Heart left ventricle (tissue), 13 donors: ENCODE measurements around the gene PLEKHO2.

Experiments
- CTCF ChIP-seq, 12 donors: fragments of 200-600 bp; sonication (generic) in 4 of 12; IDR thresholded peaks; one replicate each; pipeline versions ENCODE4 v1.5.0 to v1.8.0; 2018 to 2022; ENCODE audit warnings: antibody characterized with exemption in 12 of 12, mild to moderate bottlenecking in 5 of 12
- POLR2A ChIP-seq, 2 donors: fragments of 450-650 bp; IDR thresholded peaks; one replicate each; pipeline ENCODE4 v1.6.1; 2017; ENCODE audit warnings: antibody characterized with exemption in 2 of 2, mild to moderate bottlenecking in 2 of 2, moderate library complexity in 2 of 2
- donor health status: ischemic (EF 13 %, LVEDD 7.1; RV severe dilation, severe dysfunction).
- donor health status: DM: no; HTN: yes; CAD: no.
- donor health status: DM: no; HTN: no; CAD: no.
- donor health status: ischemic (EF 25% LVEDD 6.9; RV normal size, moderate dysfunction).
- donor health status: ischemic (EF 25% LVEDD 5.7; RV mildly dilated, moderate dysfunction).
- donor health status: ischemic (EF 35%, LVEDD 5.7; RV mildly dilated, moderate dysfunction).
- donor health status: nonischemic (EF 11% LVEDD 7.7; RV severe dilation, severe dysfunction).
- donor health status: DM: yes; HTN: yes; CAD: no.
- donor health status: PGD.
- donor health status: ischemic (EF 29% LVEDD 5.4; RV normal size, mild dysfunction).
- donor health status: nonischemic (EF 23%, LVEDD 6.1; RV moderate dilation, normal function).

DNA sequence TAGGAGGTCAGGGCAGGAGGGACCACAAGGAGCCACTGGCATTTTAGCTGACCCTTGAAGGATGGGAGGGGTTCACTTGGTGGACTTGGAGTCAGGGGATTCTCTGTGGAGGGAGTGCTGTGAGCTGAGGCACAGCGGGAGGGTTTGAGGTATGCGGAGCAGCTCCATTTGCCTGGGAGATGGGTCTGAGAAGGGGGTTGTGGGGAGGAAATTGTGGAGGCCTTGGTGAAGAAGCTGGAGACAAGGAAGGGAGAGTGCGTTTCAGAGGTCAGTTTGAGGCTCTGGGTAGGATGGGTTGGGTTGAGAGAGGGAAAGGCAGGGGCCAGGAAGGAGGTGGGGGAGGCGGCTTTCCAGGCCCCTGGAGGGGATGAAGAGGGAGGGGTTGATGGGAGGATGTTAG, 20.2 kb downstream of the PLEKHO2 start:
- TF ChIP-seq CTCF (IDR thresholded peaks at IDR 0.05) (no peak), POLR2A (IDR thresholded peaks at IDR 0.05) (no peak)
